BLaER1 (cell line): Measurements from ENCODE around the gene NDUFS2.
A peak's percentile ranks its signal among the peaks of the same experiment; 100 is the strongest.

Experiments used
- H3K27ac ChIP-seq: shearing (Covaris generic); formaldehyde crosslinking; 2 replicates; pipeline ENCODE4 v1.8.1; 2022
- H3K27me3 ChIP-seq: shearing (Covaris generic); formaldehyde crosslinking; 2 replicates; pipeline ENCODE4 v1.8.1; 2022
- H3K36me3 ChIP-seq: shearing (Covaris generic); formaldehyde crosslinking; 2 replicates; pipeline ENCODE4 v1.8.1; 2022
- H3K4me1 ChIP-seq: shearing (Covaris generic); formaldehyde crosslinking; 2 replicates; pipeline ENCODE4 v1.8.1; 2022
- H3K4me2 ChIP-seq: shearing (Covaris generic); formaldehyde crosslinking; 2 replicates; pipeline ENCODE4 v1.8.1; 2022
- H3K4me3 ChIP-seq: shearing (Covaris generic); formaldehyde crosslinking; 2 replicates; pipeline ENCODE4 v1.8.1; 2022
- H3K9ac ChIP-seq: shearing (Covaris generic); formaldehyde crosslinking; 2 replicates; pipeline ENCODE4 v1.8.1; 2022
- H3K9me3 ChIP-seq: shearing (Covaris generic); formaldehyde crosslinking; 2 replicates; pipeline ENCODE4 v1.8.1; 2022
- H4K20me1 ChIP-seq: shearing (Covaris generic); formaldehyde crosslinking; 2 replicates; pipeline ENCODE4 v1.8.1; 2022
- Cebpa-rat ChIP-seq: shearing (Covaris generic); IDR thresholded peaks from 2 replicates; pipeline ENCODE4 v1.8.1; 2022

Gene NDUFS2

GRCh38 chr1:161192476-161193465, 9.4 kb upstream of the NDUFS2 start:
- H3K4me1 ChIP-seq = peaks cover 71% of the 10 kb centered on the region
- H3K27me3 ChIP-seq = no peaks in the 10 kb centered on the region
- H4K20me1 ChIP-seq = no peaks in the 10 kb centered on the region
- no peaks in the 10 kb centered on the region for H3K36me3 ChIP-seq
- no peaks in the 10 kb centered on the region for H3K9me3 ChIP-seq
- peak overlapping the region; percentile 65 for H3K4me2 ChIP-seq
- 0 out of 2 replicates have a peak overlapping the region, but pooled peaks have one; percentile 46 for H3K9ac ChIP-seq
- no peak for TF ChIP-seq Cebpa-rat
- H3K27ac ChIP-seq = peak overlapping the region; percentile 57
- H3K4me3 ChIP-seq = no peak overlapping the region

- peak overlapping the region; percentile 57 for H3K27ac ChIP-seq
- no peak for TF ChIP-seq Cebpa-rat
These were observed 8.5 kb upstream of the NDUFS2 start for GRCh38 chr1:161193561-161194235.

GRCh38 chr1:161195171-161195570, 7.0 kb upstream of the NDUFS2 start:
- Histone ChIP-seq H3K36me3 (no peaks in the 10 kb centered on the region), H4K20me1 (no peaks in the 10 kb centered on the region), H3K4me2 (peak overlapping the region; percentile 39), H3K9me3 (no peaks in the 10 kb centered on the region), H3K4me3 (no peak overlapping the region), H3K27me3 (no peaks in the 10 kb centered on the region), H3K9ac (no peak overlapping the region), H3K27ac (0 out of 2 replicates have a peak overlapping the region, but pooled peaks have one; percentile 5), H3K4me1 (peaks cover 94% of the 10 kb centered on the region)
- no peak for TF ChIP-seq Cebpa-rat

More at GRCh38 chr1:161193561-161194235, 8.5 kb upstream of the NDUFS2 start:
- Histone ChIP-seq H4K20me1 (no peaks in the 10 kb centered on the region), H3K9me3 (no peaks in the 10 kb centered on the region), H3K27me3 (no peaks in the 10 kb centered on the region), H3K4me2 (peak overlapping the region; percentile 65), H3K4me3 (no peak overlapping the region), H3K9ac (0 out of 2 replicates have a peak overlapping the region, but pooled peaks have one; percentile 46), H3K4me1 (peaks cover 79% of the 10 kb centered on the region), H3K36me3 (no peaks in the 10 kb centered on the region)

GRCh38 chr1:161196111-161196510, 6.1 kb upstream of the NDUFS2 start:
- H3K9ac ChIP-seq = no peak overlapping the region

GRCh38 chr1:161196521-161197451, 5.4 kb upstream of the NDUFS2 start:
- no peaks in the 10 kb centered on the region for H3K9me3 ChIP-seq
- peak overlapping the region; percentile 63 for H3K27ac ChIP-seq
- peak overlapping the region; percentile 55 for H3K9ac ChIP-seq
- H3K4me1 ChIP-seq = peaks cover 99% of the 10 kb centered on the region
- H3K4me2 ChIP-seq = peak overlapping the region; percentile 61
- no peaks in the 10 kb centered on the region for H3K36me3 ChIP-seq
- no peaks in the 10 kb centered on the region for H3K27me3 ChIP-seq
- no peak for TF ChIP-seq Cebpa-rat
- no peak overlapping the region for H3K4me3 ChIP-seq
- no peaks in the 10 kb centered on the region for H4K20me1 ChIP-seq

More at GRCh38 chr1:161196111-161196510, 6.1 kb upstream of the NDUFS2 start:
- H3K4me2 ChIP-seq = peak overlapping the region; percentile 61; the same call in 1 of the 2 replicates
- no peaks in the 10 kb centered on the region for H4K20me1 ChIP-seq
- no peaks in the 10 kb centered on the region for H3K36me3 ChIP-seq
- no peaks in the 10 kb centered on the region for H3K27me3 ChIP-seq
- H3K4me1 ChIP-seq = peaks cover 97% of the 10 kb centered on the region
- no peaks in the 10 kb centered on the region for H3K9me3 ChIP-seq
- H3K27ac ChIP-seq = 0 out of 2 replicates have a peak overlapping the region, but pooled peaks have one; percentile 63
- no peak overlapping the region for H3K4me3 ChIP-seq
- no peak for TF ChIP-seq Cebpa-rat

- H3K27me3 ChIP-seq = no peaks in the 10 kb centered on the region
- peaks cover 93% of the 10 kb centered on the region for H3K4me1 ChIP-seq
- H3K27ac ChIP-seq = peak overlapping the region; percentile 63
- no peak for TF ChIP-seq Cebpa-rat
- peak overlapping the region; percentile 61 for H3K4me2 ChIP-seq
- no peak overlapping the region for H3K4me3 ChIP-seq
- no peaks in the 10 kb centered on the region for H3K9me3 ChIP-seq
- peak overlapping the region; percentile 55; the same call in 1 of the 2 replicates for H3K9ac ChIP-seq
- no peaks in the 10 kb centered on the region for H3K36me3 ChIP-seq
- no peaks in the 10 kb centered on the region for H4K20me1 ChIP-seq
These were observed 4.5 kb upstream of the NDUFS2 start for GRCh38 chr1:161197560-161198193.

GRCh38 chr1:161198194-161198896, 3.8 kb upstream of the NDUFS2 start:
- TF ChIP-seq Cebpa-rat = no peak
- Histone ChIP-seq H3K4me3 (no peak overlapping the region), H3K9me3 (no peaks in the 10 kb centered on the region), H3K27me3 (no peaks in the 10 kb centered on the region), H3K4me2 (peak overlapping the region; percentile 39), H4K20me1 (no peaks in the 10 kb centered on the region), H3K9ac (no peak overlapping the region), H3K27ac (no peak overlapping the region), H3K4me1 (peaks cover 93% of the 10 kb centered on the region), H3K36me3 (peaks cover under 1% of the 10 kb centered on the region; the same call in 1 of the 2 replicates)

GRCh38 chr1:161198897-161199431, 3.2 kb upstream of the NDUFS2 start, which contains the start of gene ADAMTS4:
TSS of gene ADAMTS4 (minus strand) at chr1:161199054. CDS start at chr1:161198627, 427 bp downstream.
- Histone ChIP-seq H3K9ac (no peak within 1 kb of the TSS), H4K20me1 (no peaks in the 10 kb centered on the region), H3K9me3 (no peaks in the 10 kb centered on the region), H3K4me3 (no peak within 1 kb of the TSS), H3K36me3 (peaks cover 7% of the 10 kb centered on the region), H3K4me1 (peaks cover 93% of the 10 kb centered on the region), H3K4me2 (peak within 1 kb of the TSS; percentile 88), H3K27ac (no peak within 1 kb of the TSS), H3K27me3 (no peaks in the 10 kb centered on the region)
- no peak for TF ChIP-seq Cebpa-rat
